K562 (cell line): ENCODE measurements around the gene CLCN6. TPM values are rescaled to one million over a fixed set of nuclear protein-coding genes. Genes with fewer than 3 reads are reported as not detected.
A peak's percentile ranks its signal among the peaks of the same experiment; 100 is the strongest.

ENCODE experiments used
- ATAC-seq: fragments of 200-7000 bp; cut with Tn5 transposase; 3 replicates; pipeline ENCODE4 v1.9.1; 2020; ENCODE audit warnings: moderate library complexity
- BruUV-seq: library from RNA; stranded (reverse); fragments of 400-500 nt; replicated peaks from 2 replicates; lab custom pipeline; 2021; lab: Mats Ljungman, UMichigan
- CTCF ChIA-PET: fragments of 300-600 bp; formaldehyde crosslinking; extraction: SDS; loops from one replicate; lab custom pipeline; 2021; ENCODE audit warnings: low intra/inter-chr PET ratio; lab: Yijun Ruan, JAX
- POLR2A ChIA-PET: fragments of 300-600, 350-650 bp; sonication (Branson Sonifier 250); formaldehyde crosslinking; extraction: SDS; loops from one replicate; lab custom pipeline; 2021; ENCODE audit warnings: antibody characterized with exemption, inconsistent platforms; lab: Yijun Ruan, JAX
- DNase-seq, 4 experiments: peaks; one replicate each; pipeline versions ENCODE4 v3.0.0 to v3.0.0-alpha.2; 2011 to 2018; ENCODE audit warnings: low spot score in 3 of 4, mixed read lengths in 3 of 4; ENCODE audit errors: extremely low read depth in 1 of 4
- FAIRE-seq: peaks from 2 replicates; lab custom pipeline; 2011; peaks lifted over from hg19 to GRCh38; lab: Jason Lieb, UNC
- H2AFZ ChIP-seq: 2 replicates; pipeline ENCODE4 v1.6.0; 2011; ENCODE audit warnings: low read depth, low read length, control low read depth, inconsistent platforms
- H3K27ac ChIP-seq: fragments of 200-600 bp; 3 replicates; pipeline ENCODE4 v1.8.0; 2011; ENCODE audit warnings: low read depth, mild to moderate bottlenecking, control low read depth, inconsistent platforms, low read length, moderate library complexity, mixed read lengths; ENCODE audit errors: extremely low read depth
- H3K27me3 ChIP-seq, 2 experiments: fragments of 300-600 bp in 1 of 2; 2 replicates in 1 of 2; 3 replicates in 1 of 2; pipeline versions ENCODE4 v1.6.0 to v1.8.0; 2011; ENCODE audit warnings: inconsistent platforms in 2 of 2, low read length in 2 of 2, mild to moderate bottlenecking in 1 of 2, mixed read lengths in 1 of 2, moderate library complexity in 1 of 2; ENCODE audit not compliant: control insufficient read depth in 2 of 2, insufficient read depth in 2 of 2
- H3K36me3 ChIP-seq: fragments of 300-600 bp; 3 replicates; pipeline ENCODE4 v1.8.0; 2011; ENCODE audit warnings: mild to moderate bottlenecking, low read length, inconsistent platforms; ENCODE audit not compliant: control insufficient read depth, insufficient read depth
- H3K4me1 ChIP-seq, 2 experiments: fragments of 200-600 bp in 1 of 2; replicated peaks in 1 of 2; 2 replicates in 1 of 2; 3 replicates in 1 of 2; pipeline versions ENCODE4 v1.5.1 to v1.8.0; 2011; ENCODE audit warnings: inconsistent platforms in 2 of 2, low read length in 2 of 2, mild to moderate bottlenecking in 1 of 2, mixed read lengths in 1 of 2, moderate library complexity in 1 of 2; ENCODE audit not compliant: control insufficient read depth in 2 of 2, insufficient read depth in 2 of 2
- H3K4me2 ChIP-seq: 2 replicates; pipeline ENCODE4 v1.6.1; 2011; ENCODE audit warnings: low read length, control low read depth, inconsistent platforms, mixed read lengths; ENCODE audit not compliant: insufficient read depth
- H3K4me3 ChIP-seq: fragments of 200-600 bp; sonication (generic), shearing (Covaris generic); 2 replicates; pipeline ENCODE4 v1.5.1; 2016; ENCODE audit warnings: control low read depth, inconsistent platforms
- H3K79me2 ChIP-seq: fragments of 200-600 bp; 3 replicates; pipeline ENCODE4 v1.8.0; 2011; ENCODE audit warnings: low read length, inconsistent platforms; ENCODE audit not compliant: control insufficient read depth, insufficient read depth
- H3K9ac ChIP-seq, 2 experiments: 2 replicates each; pipeline versions ENCODE4 v1.6.0 to v1.6.1; 2011; ENCODE audit warnings: low read depth in 2 of 2, low read length in 2 of 2, control low read depth in 1 of 2, inconsistent platforms in 1 of 2, mild to moderate bottlenecking in 1 of 2, mixed read lengths in 1 of 2; ENCODE audit not compliant: insufficient read depth in 1 of 2
- H3K9me1 ChIP-seq: one replicate; pipeline ENCODE4 v1.6.0; 2011; ENCODE audit warnings: inconsistent platforms, mild to moderate bottlenecking, low read length, moderate library complexity; ENCODE audit not compliant: control insufficient read depth, insufficient read depth
- H3K9me3 ChIP-seq: replicated peaks from 2 replicates; pipeline ENCODE4 v1.5.1; 2011; ENCODE audit warnings: low read depth, low read length, inconsistent platforms; ENCODE audit not compliant: control insufficient read depth, insufficient read depth
- H4K20me1 ChIP-seq: replicated peaks from 2 replicates; pipeline ENCODE4 v1.6.1; 2011; ENCODE audit warnings: low read length, inconsistent platforms, mixed read lengths; ENCODE audit not compliant: control insufficient read depth, insufficient read depth
- ASH1L ChIP-seq: fragments of 450-650 bp; IDR thresholded peaks from 2 replicates; pipeline ENCODE4 v1.6.1; 2018; ENCODE audit warnings: borderline replicate concordance, mild to moderate bottlenecking, low read depth; ENCODE audit not compliant: partially characterized antibody
- CREM ChIP-seq: IDR thresholded peaks from 2 replicates; pipeline ENCODE4 v1.6.1; 2014; ENCODE audit warnings: antibody characterized with exemption, low read depth
- NFXL1 ChIP-seq: fragments of 450-650 bp; formaldehyde crosslinking; IDR thresholded peaks from 2 replicates; pipeline ENCODE4 v1.4.0; 2021; ENCODE audit warnings: mild to moderate bottlenecking
- NKRF ChIP-seq: fragments of 450-650 bp; IDR thresholded peaks from 2 replicates; pipeline ENCODE4 v1.6.1; 2016; ENCODE audit warnings: borderline replicate concordance
- NONO ChIP-seq, 2 experiments: fragments of 200-400 bp in 1 of 2; fragments of 450-650 bp in 1 of 2; formaldehyde crosslinking in 1 of 2; IDR thresholded peaks; 2 replicates each; pipeline ENCODE4 v1.6.1; 2017; ENCODE audit warnings: low read depth in 2 of 2, mild to moderate bottlenecking in 2 of 2, moderate library complexity in 2 of 2, low read length in 1 of 2
- SOX6 ChIP-seq: fragments of 450-650 bp; IDR thresholded peaks from 2 replicates; pipeline ENCODE4 v1.6.1; 2014; ENCODE audit warnings: mild to moderate bottlenecking
- XRCC5 ChIP-seq: fragments of 200-400 bp; formaldehyde crosslinking; IDR thresholded peaks from 2 replicates; pipeline ENCODE4 v1.6.1; 2017; ENCODE audit warnings: low read depth, mild to moderate bottlenecking, low read length
- YBX1 ChIP-seq: fragments of 450-650 bp; IDR thresholded peaks from 2 replicates; pipeline ENCODE4 v1.7.1; 2016; ENCODE audit warnings: mild to moderate bottlenecking
- ZEB2 ChIP-seq: fragments of 450-650 bp; IDR thresholded peaks from 2 replicates; pipeline ENCODE4 v1.6.1; 2016
- ZNF318 ChIP-seq, 2 experiments: fragments of 450-650 bp; IDR thresholded peaks; 2 replicates each; pipeline ENCODE4 v1.6.1; 2016; ENCODE audit warnings: mild to moderate bottlenecking in 2 of 2, borderline replicate concordance in 1 of 2, low read depth in 1 of 2, moderate library complexity in 1 of 2
- WGBS: fragments of 100-300 bp; shearing (Covaris generic); methylation state at CpG from one replicate; pipeline ENCODE4 v1.1.6; 2016; ENCODE audit warnings: low coverage, mixed read lengths; ENCODE audit not compliant: insufficient coverage; ENCODE audit errors: missing lambda C conversion rate; 5-methylcytosine and 5-hydroxymethylcytosine counted together
- in situ Hi-C: fragments of 300-500 bp; cut with MboI; formaldehyde crosslinking; loops from 4 replicates; pipeline ENCODE4 v1.15.0; 2018; ENCODE audit warnings: inconsistent platforms, mixed read lengths
- intact Hi-C: fragments of 100-400 bp; cut with micrococcal nuclease; formaldehyde crosslinking; loops from 2 replicates; pipeline ENCODE4 v1.14.2; 2022
- polyA plus RNA-seq, 8 experiments: library from polyadenylated mRNA; depleted of rRNA in 4 of 8; stranded (reverse) in 5 of 8; unstranded in 3 of 8; fragments of >200 nt; fragmentation: Nextera tagmentation in 2 of 8; fragmentation: Illumina TruSeq in 1 of 8; extraction: Ambion mirVana in 2 of 8; extraction: Trizol in 1 of 8; gene quantifications; 2 replicates each; pipeline versions ENCODE4 v1.2.1 to v1.2.3, GENCODE V29; 2011 to 2014; ENCODE audit warnings: inconsistent platforms in 1 of 8, missing spikeins in 1 of 8
- total RNA-seq, 7 experiments: library from RNA; depleted of rRNA in 6 of 7; stranded (reverse); fragments of >200 nt in 6 of 7; fragmentation: Illumina TruSeq in 2 of 7; extraction: Trizol in 2 of 7; gene quantifications; 2 replicates each; pipeline versions ENCODE4 v1.2.1 to v1.2.3, GENCODE V29; 2011 to 2021; ENCODE audit warnings: low replicate concordance in 1 of 7

CLCN6 gene
- total and polyA plus RNA-seq, 9 of the 15 experiments (the other 6 are each of a cell fraction or from before 2014, with no cell fraction given) = 2.0 to 21.8 (median 13.6) TPM

- Histone ChIP-seq H3K36me3 (no peaks in the 10 kb centered on the region), H3K4me2 (no peak overlapping the region), H3K27me3 (no peaks in the 10 kb centered on the region), H3K27ac (no peak overlapping the region), H2AFZ (peak overlapping the region; percentile 58), H4K20me1 (no peaks in the 10 kb centered on the region), H3K9me3 (no peaks in the 10 kb centered on the region), H3K9ac (peak overlapping the region in 1 of 2 experiments; percentile 67; a peak in 1 of 4 replicates), H3K4me3 (no peak overlapping the region), H3K79me2 (no peaks in the 10 kb centered on the region), H3K9me1 (no peaks in the 10 kb centered on the region), H3K4me1 (peaks cover 5 to 33% of the 10 kb centered on the region in 2 experiments; a peak in 4 of 5 replicates)
- no peak for FAIRE-seq
- intact Hi-C loops = no loop called here
- peak; percentile 21; the same call in 2 of the 3 replicates for ATAC-seq
- TF ChIP-seq NKRF (no peak), ZEB2 (no peak), XRCC5 (no peak), YBX1 (no peak), CREM (no peak), SOX6 (no peak), ASH1L (no peak), NFXL1 (CRISPR knock-in tag) (no peak), ZNF318 (IDR thresholded peaks at IDR 0.05; ENCODE audit: borderline replicate concordance in 1 of 2, low read depth in 1 of 2) (no peak), NONO (IDR thresholded peaks at IDR 0.05; ENCODE audit: low read depth in 2 of 2, low read length in 1 of 2) (no peak)
- DNase-seq = no peak
- CTCF ChIA-PET = no interaction called here
- WGBS = 43% methylated on average over 4 of the region's 4 CpGs
- no TSS peak for BruUV-seq
- POLR2A ChIA-PET = interaction anchor here (0.9 to 1.6 kb wide), 4 partner anchors 11 to 286 kb away, joined by 3 to 6 read pairs (median 4); no protein-coding TSS in a partner anchor
- in situ Hi-C loops = no loop called here
Measured at GRCh38 chr1:11768821-11769220, 37.2 kb upstream of the CLCN6 start.
